Anterior cingulate cortex (tissue), 58 donors: Measurements from ENCODE around the gene IGFBP4.
A peak's percentile ranks its signal among the peaks of the same experiment; 100 is the strongest.
"Not testable (repeated sequence)": the region's sequence is repeated elsewhere in the genome, so short reads cannot be mapped to it uniquely, and the experiment has no call there.

ENCODE experiments used
- DNase-seq, 58 donors: peaks; one replicate each; lab custom pipeline; 2025; lab: John Stamatoyannopoulos, UW

The IGFBP4 gene

GRCh38 chr17:40443196-40443987, at the start of gene IGFBP4:
Gene IGFBP4, plus strand, starts transcription at chr17:40443450. Its CDS starts 286 bp downstream, at chr17:40443736.
- peak in 49 of 58 donors; percentile 5 to 73 (median 33) for DNase-seq

- peak in 1 of 58 donors; percentile 15 for DNase-seq
These were observed 44.1 kb upstream of the IGFBP4 start for GRCh38 chr17:40399185-40399584.

- DNase-seq: no peak
These were observed 40.6 kb upstream of the IGFBP4 start for GRCh38 chr17:40402668-40403067.

DNA sequence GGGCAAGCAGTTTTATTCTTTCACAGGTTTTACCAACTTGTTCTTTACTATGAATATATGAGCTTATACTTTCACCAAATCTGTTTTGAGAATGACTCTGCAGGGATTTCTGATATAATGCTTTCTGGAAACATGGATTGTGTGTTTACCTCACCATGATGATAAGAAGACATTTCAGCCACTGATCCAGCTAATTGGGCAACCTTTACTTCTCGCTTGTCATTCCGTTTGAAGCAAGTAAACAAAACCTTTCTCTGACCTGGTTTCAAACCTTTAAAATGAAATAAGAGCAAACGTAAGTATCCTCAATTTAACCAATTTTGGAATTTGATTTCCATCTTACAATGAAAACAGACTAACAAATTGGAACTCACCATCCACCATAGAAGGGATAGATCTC, 39.2 kb upstream of the IGFBP4 start:
- DNase-seq: no peak

GRCh38 chr17:40407460-40407859, 35.8 kb upstream of the IGFBP4 start:
- DNase-seq: no peak

DNA sequence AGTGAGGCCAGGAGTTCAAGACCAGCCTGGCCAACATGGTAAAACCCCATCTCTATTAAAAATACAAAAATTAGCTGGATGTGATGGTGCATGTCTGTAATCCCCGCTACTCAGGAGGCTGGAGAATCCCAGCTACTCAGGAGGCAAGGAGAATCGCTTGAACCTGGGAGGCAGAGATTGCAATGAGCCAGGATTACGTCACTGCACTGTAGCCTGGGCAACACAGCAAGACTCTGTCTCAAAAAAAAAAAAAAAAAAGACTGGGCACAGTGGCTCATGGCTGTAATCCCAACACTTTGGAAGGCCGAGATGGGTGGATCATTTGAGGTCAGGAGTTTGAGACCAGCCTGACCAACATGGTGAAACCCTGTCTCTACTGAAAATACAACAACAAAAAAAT, 33.7 kb upstream of the IGFBP4 start:
- not testable (repeated sequence) for DNase-seq

DNA sequence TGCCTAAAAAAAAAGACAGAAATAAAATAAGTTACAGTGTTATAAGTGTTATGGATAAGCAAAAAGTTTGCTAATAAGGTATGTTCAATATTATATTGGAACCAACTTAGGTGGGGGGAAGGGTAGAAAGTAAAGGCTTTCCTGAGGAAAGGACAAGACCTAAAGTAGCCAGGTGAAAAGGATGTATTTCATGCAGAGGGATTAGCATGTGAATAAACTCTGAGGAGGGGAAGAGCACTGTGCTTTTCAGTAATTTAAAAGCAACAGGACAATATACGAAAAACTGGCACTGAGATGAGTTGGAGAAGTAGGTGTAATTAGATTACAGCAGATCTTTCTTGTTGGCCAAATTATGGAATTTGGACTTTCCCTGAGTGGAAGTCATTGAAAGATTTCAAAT, 33.2 kb upstream of the IGFBP4 start:
- no peak for DNase-seq

- no peak for DNase-seq
These were observed 31.4 kb upstream of the IGFBP4 start for GRCh38 chr17:40411821-40412220.

DNA sequence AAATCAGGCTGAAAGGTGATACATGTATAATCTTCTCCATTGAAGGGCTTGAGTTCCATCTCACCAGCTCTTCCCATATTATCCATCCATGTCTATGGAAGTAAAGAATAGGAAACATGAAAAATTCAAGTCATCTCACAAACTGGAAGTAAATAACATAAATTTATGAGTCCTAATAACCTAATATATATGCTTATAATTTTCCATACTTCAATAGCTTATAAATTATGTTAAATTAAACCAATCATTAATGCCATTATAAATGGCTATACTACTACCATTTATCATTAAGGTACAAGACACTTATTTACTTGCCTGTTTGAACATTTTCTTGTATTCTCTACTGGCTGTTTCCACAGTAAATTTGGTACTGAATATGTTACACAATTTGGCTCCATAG, 30.4 kb upstream of the IGFBP4 start:
- DNase-seq: no peak

DNA sequence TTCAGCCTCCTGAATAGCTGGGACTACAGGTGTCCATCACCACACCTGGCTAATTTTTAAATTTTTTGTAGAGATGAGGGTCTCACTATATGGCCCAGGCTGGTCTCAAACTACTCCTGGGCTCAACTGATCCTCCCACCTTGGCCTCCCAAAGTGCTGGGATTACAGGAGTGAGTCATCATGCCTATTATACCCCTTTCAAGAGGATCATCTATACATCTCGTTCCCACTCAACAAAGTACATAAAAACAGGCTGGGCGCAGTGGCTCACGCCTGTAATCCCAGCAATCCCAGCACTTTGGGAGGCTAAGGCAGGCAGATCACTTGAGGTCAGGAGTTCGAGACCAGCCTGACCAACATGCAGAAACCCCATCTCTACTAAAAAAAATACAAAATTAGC, 28.9 kb upstream of the IGFBP4 start:
- not testable (repeated sequence) for DNase-seq

DNA sequence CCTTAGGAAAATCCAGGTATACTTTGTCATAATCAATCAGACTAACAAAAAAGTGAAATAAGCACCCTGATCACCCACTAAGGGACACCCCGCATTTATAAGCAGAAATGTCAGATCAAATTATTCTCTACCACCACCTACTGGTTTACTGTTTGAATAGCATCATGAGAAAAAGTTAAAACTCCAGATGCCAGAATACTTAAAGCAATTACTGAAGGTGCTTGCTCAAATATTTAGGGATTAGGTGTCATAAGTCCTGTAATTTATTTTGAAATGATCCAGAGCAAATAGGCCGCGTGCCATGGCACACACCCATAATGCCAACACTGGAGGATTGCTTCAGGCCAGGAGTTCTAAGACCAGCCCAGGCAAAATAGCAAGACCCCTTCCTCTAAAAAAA, 27.9 kb upstream of the IGFBP4 start:
- DNase-seq: no peak

DNA sequence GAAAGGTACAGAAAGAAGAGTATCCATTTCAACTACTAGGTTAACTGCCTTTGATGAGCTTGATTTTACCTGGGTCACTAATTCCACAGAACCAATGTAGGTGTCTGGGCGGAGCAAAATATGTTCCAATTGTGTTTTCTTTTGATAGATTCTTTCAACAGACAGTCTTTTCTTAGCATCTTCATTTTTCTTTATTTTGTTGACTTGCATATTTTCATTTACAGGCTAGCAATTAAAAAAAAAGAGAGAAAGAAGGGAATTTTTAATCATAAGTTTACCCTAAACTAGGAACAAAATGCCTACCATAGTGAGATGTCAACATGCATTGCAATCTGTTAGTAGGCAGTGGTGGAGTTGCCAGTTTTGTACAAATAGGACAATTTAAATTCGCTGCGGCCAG, 26.6 kb upstream of the IGFBP4 start:
- DNase-seq: no peak

- no peak for DNase-seq
These were observed 26.0 kb upstream of the IGFBP4 start for GRCh38 chr17:40417258-40417608.

GRCh38 chr17:40417609-40418427, 25.4 kb upstream of the IGFBP4 start, which contains the start of gene TOP2A:
Gene TOP2A, minus strand, starts transcription at chr17:40417896. Its CDS starts 105 bp downstream, at chr17:40417791.
- DNase-seq: peak; percentile 55 to 98 (median 94)

- no peak for DNase-seq
These were observed 24.9 kb upstream of the IGFBP4 start for GRCh38 chr17:40418428-40418706.

DNA sequence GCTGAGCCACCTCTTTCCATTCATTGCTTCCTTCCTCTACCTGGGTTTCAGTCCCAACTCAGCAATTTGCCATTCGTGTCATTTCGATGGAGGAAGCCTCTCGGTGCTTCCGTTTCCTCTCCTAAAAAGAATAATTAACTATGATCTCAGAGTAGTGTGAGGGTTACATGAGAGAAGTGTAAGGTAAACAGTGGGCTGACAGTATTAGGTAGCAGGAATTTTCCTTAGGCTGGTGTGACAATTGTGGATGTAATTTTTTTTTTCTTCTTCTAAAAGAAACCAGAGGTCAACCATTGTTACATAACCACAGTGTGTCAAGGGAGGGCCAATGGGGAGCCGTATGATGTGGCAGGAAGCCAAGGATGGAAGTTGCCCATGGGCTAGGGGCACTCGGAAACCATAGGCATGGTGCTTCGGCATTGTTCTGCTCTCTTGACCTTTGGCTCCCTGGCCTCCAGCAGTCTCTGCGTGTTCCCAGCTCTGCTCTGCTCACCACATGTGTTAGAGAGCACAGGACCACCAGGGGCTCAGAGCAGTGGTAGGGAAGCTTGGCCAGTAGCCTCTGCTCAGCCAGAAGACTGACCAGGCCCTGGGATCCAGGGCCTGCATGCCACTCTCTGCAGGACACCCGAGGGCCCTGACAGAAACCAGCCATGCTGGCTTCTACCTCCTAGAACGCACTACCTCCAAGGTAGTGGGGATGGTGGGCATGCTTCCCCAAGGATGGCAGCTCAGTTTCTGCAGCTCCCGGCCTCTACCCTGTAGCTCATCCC, 23.5 kb upstream of the IGFBP4 start:
- DNase-seq: no peak

DNA sequence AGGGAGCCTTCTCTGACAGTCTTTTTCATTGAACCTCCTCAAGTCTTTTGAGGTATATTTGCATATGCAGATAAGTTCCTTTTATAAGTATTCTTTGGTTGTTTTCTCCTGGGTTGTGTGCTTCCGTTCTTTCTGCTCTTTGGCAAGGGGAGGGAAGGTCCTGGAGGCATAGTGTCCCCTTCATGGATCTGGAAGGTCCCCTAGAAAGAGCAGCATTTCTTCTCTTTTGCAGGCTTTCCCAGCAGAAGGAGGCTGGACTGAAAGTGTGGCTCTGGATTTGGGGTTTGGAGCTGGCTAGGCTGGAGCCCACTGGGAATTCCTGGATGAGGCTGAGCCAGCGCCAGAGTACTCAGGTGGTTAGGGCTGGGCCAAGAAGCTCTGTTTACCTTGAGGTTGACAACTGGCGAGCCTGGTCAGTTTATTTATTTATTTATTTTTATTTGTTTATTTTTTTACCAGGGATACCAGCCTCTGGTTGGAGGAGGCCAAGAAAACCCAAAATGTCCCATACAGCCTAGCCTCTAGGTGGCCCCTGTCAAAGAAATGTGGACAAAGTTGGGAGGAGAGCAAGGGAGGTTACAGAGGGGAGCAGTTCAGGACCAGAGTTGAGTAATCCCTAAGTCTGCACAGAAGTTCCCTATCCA, 20.1 kb upstream of the IGFBP4 start:
- no peak for DNase-seq

- no peak for DNase-seq
These were observed 17.5 kb upstream of the IGFBP4 start for GRCh38 chr17:40425741-40426140.

DNA sequence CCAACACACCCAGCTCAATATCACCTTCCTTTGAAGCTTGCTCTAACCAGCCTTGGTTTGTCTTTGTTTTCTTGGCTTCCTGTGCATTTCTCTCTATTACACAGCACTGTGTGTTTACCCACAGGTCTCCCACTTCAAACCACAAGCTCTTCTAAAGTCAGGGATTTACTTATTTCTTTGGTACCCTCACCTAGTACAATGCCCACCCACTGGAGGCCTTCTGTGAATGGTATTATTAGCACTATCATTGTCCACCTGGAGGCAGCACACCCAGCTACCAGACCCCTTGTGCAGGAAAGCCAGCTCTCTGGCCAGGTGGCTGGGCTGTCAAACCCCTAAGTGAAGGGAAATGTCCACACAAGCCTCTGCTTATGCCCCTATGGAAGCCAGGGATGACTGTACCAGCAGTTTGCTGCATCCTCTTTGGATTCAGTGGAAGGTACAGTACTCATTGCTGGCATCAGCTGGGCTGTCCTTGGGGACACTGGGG, 16.2 kb upstream of the IGFBP4 start:
- no peak for DNase-seq
